GM12891 (cell line): ENCODE data around the gene ADNP.

ENCODE experiments used
- DNase-seq: peaks from one replicate; pipeline ENCODE4 v3.0.0; 2011; ENCODE audit warnings: low spot score; ENCODE audit not compliant: insufficient read length
- FAIRE-seq: peaks from 2 replicates; lab custom pipeline; 2011; peaks lifted over from hg19 to GRCh38; lab: Jason Lieb, UNC
- PAX5 ChIP-seq: IDR thresholded peaks from 2 replicates; pipeline ENCODE4 v1.6.1; 2011; ENCODE audit warnings: low read length, moderate library complexity, mild to moderate bottlenecking; ENCODE audit not compliant: insufficient read depth, severe bottlenecking
- POLR2A ChIP-seq: IDR thresholded peaks from 2 replicates; pipeline ENCODE4 v1.6.1; 2011; ENCODE audit warnings: low read depth, low read length, control low read depth
- POLR2AphosphoS5 ChIP-seq: IDR thresholded peaks from 2 replicates; pipeline ENCODE4 v1.6.1; 2011; ENCODE audit warnings: low read depth, low read length, control low read depth
- POU2F2 ChIP-seq: IDR thresholded peaks from 2 replicates; pipeline ENCODE4 v1.6.1; 2011; ENCODE audit warnings: low read depth, mild to moderate bottlenecking, control low read depth, low read length, moderate library complexity
- SPI1 ChIP-seq: IDR thresholded peaks from 2 replicates; pipeline ENCODE4 v1.6.1; 2011; ENCODE audit warnings: low read depth, low read length, control low read depth
- TAF1 ChIP-seq: IDR thresholded peaks from 2 replicates; pipeline ENCODE4 v1.6.1; 2011; ENCODE audit warnings: low read depth, low read length, control low read depth

ADNP gene

GRCh38 chr20:50932691-50933280 lies 1.5 kb upstream of the ADNP start:
- TF ChIP-seq POLR2AphosphoS5 (no peak), SPI1 (no peak), PAX5 (no peak), POLR2A (no peak), TAF1 (no peak), POU2F2 (no peak)
- DNase-seq (no peak), FAIRE-seq (no peak)

- FAIRE-seq (no peak), DNase-seq (no peak)
- TF ChIP-seq POLR2A (no peak), POLR2AphosphoS5 (no peak), POU2F2 (no peak), PAX5 (no peak), SPI1 (no peak), TAF1 (no peak)
Observed at GRCh38 chr20:50932016-50932485, 814 bp upstream of the ADNP start.

- DNase-seq, result peak; percentile 25
- FAIRE-seq, result no peak
- TF ChIP-seq POLR2A (no peak), SPI1 (no peak), PAX5 (no peak), POU2F2 (no peak), TAF1 (no peak), POLR2AphosphoS5 (no peak)
Observed at GRCh38 chr20:50930976-50931305, 296 bp downstream of the ADNP start.

GRCh38 chr20:50930139-50930975 lies 880 bp downstream of the ADNP start:
- FAIRE-seq, result no peak
- TF ChIP-seq POLR2AphosphoS5, result no peak
- TF ChIP-seq SPI1, result no peak
- no peak for TF ChIP-seq PAX5
- TF ChIP-seq TAF1, result no peak
- TF ChIP-seq POLR2A, result no peak
- no peak for TF ChIP-seq POU2F2
- DNase-seq, result no peak

- DNase-seq (peak; percentile 46), FAIRE-seq (peak; percentile 90)
- TF ChIP-seq TAF1, result peak; percentile 63; the same call in 1 of the 2 replicates
- peak; percentile 41 for TF ChIP-seq SPI1
- peak; percentile 43 for TF ChIP-seq PAX5
- peak; percentile 55 for TF ChIP-seq POLR2A
- TF ChIP-seq POU2F2, result peak; percentile 82; the same call in 1 of the 2 replicates
- peak; percentile 58; the same call in 1 of the 2 replicates for TF ChIP-seq POLR2AphosphoS5
Observed at GRCh38 chr20:50929299-50930138, 1.7 kb downstream of the ADNP start.

GRCh38 chr20:50928469-50928868 lies 2.8 kb downstream of the ADNP start:
- TF ChIP-seq POLR2A (0 out of 2 replicates have a peak, but pooled peaks have one; percentile 15), TAF1 (no peak)
- peak; percentile 41 for FAIRE-seq
- no peak for DNase-seq

- no peak for DNase-seq
- FAIRE-seq, result no peak
- TF ChIP-seq POLR2A (no peak), SPI1 (no peak), POLR2AphosphoS5 (no peak), TAF1 (no peak), POU2F2 (no peak), PAX5 (no peak)
Observed at GRCh38 chr20:50926530-50926929, 4.7 kb downstream of the ADNP start.

GRCh38 chr20:50924261-50924920 lies 6.8 kb downstream of the ADNP start:
- no peak for DNase-seq
- FAIRE-seq, result no peak
- TF ChIP-seq POLR2AphosphoS5 (no peak), SPI1 (no peak), TAF1 (no peak), POU2F2 (no peak), POLR2A (no peak), PAX5 (no peak)

- FAIRE-seq (no peak), DNase-seq (no peak)
- 0 out of 2 replicates have a peak, but pooled peaks have one; percentile 12 for TF ChIP-seq POLR2A
- TF ChIP-seq SPI1, result no peak
Observed at GRCh38 chr20:50921803-50922501, 9.3 kb downstream of the ADNP start.
